ENCODE measurements around the gene PCSK4. TPM values are rescaled to one million over a fixed set of nuclear protein-coding genes. Genes with fewer than 3 reads are reported as not detected.

Gene PCSK4
- total and polyA plus RNA-seq, 2 of the 13 experiments (the other 11 are each of a cell fraction or from before 2014, with no cell fraction given): 2.0 to 2.7 TPM

GRCh38 chr19:1523412-1524286, 33.5 kb upstream of the PCSK4 start, which contains the start of gene PLK5:
TSS of gene PLK5 (plus strand) at chr19:1524077. CDS start at chr19:1526997, 2,920 bp downstream.
- CTCF ChIA-PET (ENCODE audit: low intra/inter-chr PET ratio, low total read pairs): interaction anchor here (0.6 kb wide), 1 partner anchor 274 kb away, joined by 3 read pairs; no protein-coding TSS in a partner anchor
- in situ Hi-C loops (cut with HindIII; ENCODE audit: extremely low pct_ligation_motif_present, low pct_unique_long_range_greater_than_20kb) (no loop called here), intact Hi-C loops (cut with micrococcal nuclease; ENCODE audit: unreplicated experiment) (no loop called here)
- POLR2A ChIA-PET: no interaction called here
- Histone ChIP-seq H3K4me1 (ENCODE audit: insufficient read depth, low read length) (peaks cover 20% of the 10 kb centered on the region), H3K36me3 (replicated peaks in 1 of 2; ENCODE audit: control insufficient read depth in 1 of 2, insufficient read depth in 2 of 2, low read length in 2 of 2) (no peaks in the 10 kb centered on the region), H3K9ac (ENCODE audit: insufficient read depth, low read depth, low read length) (no peak within 1 kb of the TSS), H3K4me2 (ENCODE audit: low read depth, low read length) (peak within 1 kb of the TSS; percentile 36), H3K27me3 (ENCODE audit: control insufficient read depth in 1 of 2, insufficient read depth in 2 of 2, low read length in 2 of 2) (peaks cover 27 to 57% of the 10 kb centered on the region in 2 experiments), H3K27ac (ENCODE audit: extremely low read length, insufficient read depth, low read length) (no peak within 1 kb of the TSS), H3K9me3 (ENCODE audit: low read length) (no peaks in the 10 kb centered on the region), H4K20me1 (ENCODE audit: insufficient read depth, low read length) (no peaks in the 10 kb centered on the region), H3K79me2 (ENCODE audit: insufficient read depth, low read length) (no peaks in the 10 kb centered on the region), H2AFZ (ENCODE audit: low read length) (no peak within 1 kb of the TSS), H3K4me3 (replicated peaks in 1 of 3; ENCODE audit: insufficient read depth in 1 of 3, low read depth in 2 of 3, low read length in 3 of 3) (peak within 1 kb of the TSS in 1 of 3 experiments; percentile 37; a peak in 1 of 6 replicates)
- ATAC-seq: no peak
- 19% methylated on average over 40 of the region's 92 CpGs for WGBS (ENCODE audit: low lambda C conversion rate)
- no TSS peak for BruUV-seq (replicated peaks)
- TF ChIP-seq ZBTB42 (CRISPR knock-in tag; IDR thresholded peaks at IDR 0.05) (no peak), ZNF567 (CRISPR knock-in tag; IDR thresholded peaks at IDR 0.05; ENCODE audit: borderline replicate concordance) (no peak), DDIT3 (CRISPR knock-in tag; IDR thresholded peaks at IDR 0.05) (no peak), ZMYM3 (CRISPR knock-in tag; IDR thresholded peaks at IDR 0.05) (peak; percentile 64), POGK (CRISPR knock-in tag; conservative IDR thresholded peaks at IDR 0.05) (no peak), ZNF383 (CRISPR knock-in tag; IDR thresholded peaks at IDR 0.05; ENCODE audit: borderline replicate concordance) (no peak), MXD3 (CRISPR knock-in tag; IDR thresholded peaks at IDR 0.05) (no peak), ZBTB34 (CRISPR knock-in tag; IDR thresholded peaks at IDR 0.05) (no peak), CTCF (CRISPR knock-in tag; IDR thresholded peaks at IDR 0.05) (peak; percentile 29; the same call in 1 of the 2 replicates), KDM3A (CRISPR knock-in tag; IDR thresholded peaks at IDR 0.05; ENCODE audit: low read depth) (no peak), ZNF253 (CRISPR knock-in tag; IDR thresholded peaks at IDR 0.05; ENCODE audit: borderline replicate concordance) (no peak), ZNF3 (CRISPR knock-in tag; IDR thresholded peaks at IDR 0.05) (no peak), AGO1 (IDR thresholded peaks at IDR 0.05; ENCODE audit: low read depth, low read length, poor library complexity, severe bottlenecking) (peak; percentile 35), STAG1 (CRISPR knock-in tag; IDR thresholded peaks at IDR 0.05) (peak; percentile 20; the same call in 1 of the 2 replicates), ZNF292 (CRISPR knock-in tag; IDR thresholded peaks at IDR 0.05; ENCODE audit: borderline replicate concordance, low read depth) (no peak)
- no peak for DNase-seq (ENCODE audit: low spot score)
- no peak for FAIRE-seq

Measured in HepG2 (cell line).